CD4-positive, alpha-beta memory T cell (primary cell): ENCODE measurements around the gene REXO5. TPM values are rescaled to one million over a fixed set of nuclear protein-coding genes. Genes with fewer than 3 reads are reported as not detected.
"Not testable (repeated sequence)": the region's sequence is repeated elsewhere in the genome, so short reads cannot be mapped to it uniquely, and the experiment has no call there.

Experiments
- CTCF ChIA-PET: fragments of 350-600 bp; sonication (Branson Sonifier 250); formaldehyde crosslinking; loops from one replicate; lab custom pipeline; 2021; ENCODE audit warnings: inconsistent platforms; ENCODE audit not compliant: partially characterized antibody; lab: Charles Lee
- POLR2A ChIA-PET: fragments of 350-600 bp; sonication (Branson Sonifier 250); formaldehyde crosslinking; loops from one replicate; lab custom pipeline; 2021; ENCODE audit not compliant: partially characterized antibody; lab: Charles Lee
- DNase-seq, 5 donors: peaks; one replicate each; pipeline versions ENCODE4 v3.0.0 to v3.0.0-alpha.2; 2020 to 2022; ENCODE audit warnings: mixed read lengths in 1 of 5
- H3K27ac ChIP-seq: one replicate; pipeline ENCODE4 v1.7.0; 2013; ENCODE audit warnings: low read depth, low read length
- H3K27me3 ChIP-seq: 2 replicates; pipeline ENCODE4 v1.7.0; 2013; ENCODE audit warnings: mild to moderate bottlenecking, low read length, moderate library complexity; ENCODE audit not compliant: insufficient read depth
- H3K36me3 ChIP-seq: 2 replicates; pipeline ENCODE4 v1.7.0; 2013; ENCODE audit warnings: mild to moderate bottlenecking, low read length, moderate library complexity; ENCODE audit not compliant: insufficient read depth
- H3K4me1 ChIP-seq: 2 replicates; pipeline ENCODE4 v1.7.0; 2013; ENCODE audit warnings: mild to moderate bottlenecking, low read length, moderate library complexity; ENCODE audit not compliant: insufficient read depth
- H3K4me3 ChIP-seq, 2 donors: one replicate each; pipeline ENCODE4 v1.7.0; 2013; ENCODE audit warnings: low read length in 2 of 2, mild to moderate bottlenecking in 1 of 2
- H3K9me3 ChIP-seq, 2 donors: one replicate each; pipeline ENCODE4 v1.7.0; 2013; ENCODE audit warnings: low read length in 2 of 2, control low read depth in 1 of 2; ENCODE audit not compliant: control insufficient read depth in 1 of 2
- H3K27ac Mint-ChIP-seq, 7 donors: one replicate each; pipeline ENCODE4 v1.8.0; 2020 to 2021; ENCODE audit warnings: mixed read lengths in 7 of 7, mild to moderate bottlenecking in 6 of 7, inconsistent platforms in 3 of 7, moderate library complexity in 3 of 7
- H3K27me3 Mint-ChIP-seq, 2 donors: one replicate each; pipeline ENCODE4 v1.8.0; 2020 to 2021; ENCODE audit warnings: mixed read lengths in 2 of 2
- H3K36me3 Mint-ChIP-seq, 2 donors: one replicate each; pipeline ENCODE4 v1.8.0; 2020 to 2021; ENCODE audit warnings: mixed read lengths in 2 of 2, inconsistent platforms in 1 of 2, mild to moderate bottlenecking in 1 of 2
- H3K4me1 Mint-ChIP-seq, 4 donors: one replicate each; pipeline ENCODE4 v1.8.0; 2020 to 2021; ENCODE audit warnings: mixed read lengths in 4 of 4, mild to moderate bottlenecking in 1 of 4
- H3K4me3 Mint-ChIP-seq, 8 donors: one replicate each; pipeline ENCODE4 v1.8.0; 2020 to 2021; ENCODE audit warnings: mixed read lengths in 8 of 8, mild to moderate bottlenecking in 7 of 8, moderate library complexity in 6 of 8, inconsistent platforms in 3 of 8
- H3K9me3 Mint-ChIP-seq, 8 donors: one replicate each; pipeline ENCODE4 v1.8.0; 2020 to 2021; ENCODE audit warnings: mixed read lengths in 8 of 8, mild to moderate bottlenecking in 5 of 8, inconsistent platforms in 3 of 8, moderate library complexity in 1 of 8
- intact Hi-C: fragments of 100-400 bp; cut with micrococcal nuclease; formaldehyde crosslinking; loops from one replicate; pipeline ENCODE4 v1.15.1; 2023
- polyA plus RNA-seq, 2 donors: library from polyadenylated mRNA; unstranded; fragments of 300-500 nt; fragmentation: Illumina TruSeq; gene quantifications; one replicate each; pipeline ENCODE4 v1.2.3, GENCODE V29; 2021
- total RNA-seq, 2 experiments: library from RNA; stranded (reverse); gene quantifications; one replicate each; pipeline ENCODE4 v1.2.3, GENCODE V29; 2021

REXO5 gene
- total and polyA plus RNA-seq, 4 experiments from 2014 or later, result 0.22 to 1.1 (median 0.46) TPM

- not testable (repeated sequence) for H3K27me3 Mint-ChIP-seq, H3K4me3 ChIP-seq, H3K27ac ChIP-seq, H3K36me3 ChIP-seq, DNase-seq, H3K27me3 ChIP-seq, H3K9me3 ChIP-seq
- intact Hi-C loops, result loop anchor here (1.0 to 5.0 kb wide), 2 partner anchors 42 to 138 kb away; partner anchors contain the start of genes DCUN1D3, ERI2, LYRM1 and REXO5
- H3K27ac Mint-ChIP-seq, result peak overlapping the region in 3 of 7 donors; percentile 29 to 80 (median 69)
- peaks cover 9 to 18% of the 10 kb centered on the region in 2 donors for H3K36me3 Mint-ChIP-seq
- ChIA-PET POLR2A (interaction anchor here (0.9 to 4.9 kb wide), 3 partner anchors 14 to 34 kb away, joined by 3 to 32 read pairs (median 3); partner anchors contain the start of gene THUMPD1), CTCF (interaction anchor here (0.9 to 1.9 kb wide), 4 partner anchors 13 to 34 kb away, joined by 3 to 5 read pairs (median 4); partner anchors contain the start of gene THUMPD1)
- H3K4me1 Mint-ChIP-seq, result peaks cover 12 to 34% (median 24%) of the 10 kb centered on the region in 4 donors
- peaks cover 20% of the 10 kb centered on the region for H3K4me1 ChIP-seq
- peak overlapping the region in 1 of 8 donors; percentile 16 for H3K4me3 Mint-ChIP-seq
- H3K9me3 Mint-ChIP-seq, result peaks cover 0 to 11% (median 2%) of the 10 kb centered on the region in 8 donors
These were observed 41.9 kb upstream of the REXO5 start for GRCh38 chr16:20764448-20764847.

- Histone ChIP-seq H3K36me3 (no peaks in the 10 kb centered on the region), H3K4me1 (peaks cover 20% of the 10 kb centered on the region), H3K4me3 (no peak overlapping the region), H3K9me3 (no peaks in the 10 kb centered on the region), H3K27me3 (no peaks in the 10 kb centered on the region), H3K27ac (no peak overlapping the region)
- H3K4me1 Mint-ChIP-seq, result peaks cover 12 to 34% (median 24%) of the 10 kb centered on the region in 4 donors
- peaks cover 9 to 13% of the 10 kb centered on the region in 2 donors for H3K36me3 Mint-ChIP-seq
- H3K9me3 Mint-ChIP-seq, result peaks cover 0 to 5% (median 0%) of the 10 kb centered on the region in 8 donors
- DNase-seq, result no peak
- POLR2A ChIA-PET, result no interaction called here
- H3K4me3 Mint-ChIP-seq, result no peak overlapping the region
- H3K27ac Mint-ChIP-seq, result no peak overlapping the region
- intact Hi-C loops, result no loop called here
- H3K27me3 Mint-ChIP-seq, result no peaks in the 10 kb centered on the region
- CTCF ChIA-PET, result interaction anchor here (1.1 to 1.9 kb wide), 3 partner anchors 12 to 83 kb away, joined by 3 to 5 read pairs (median 4); partner anchors contain the start of gene THUMPD1
These were observed 40.6 kb upstream of the REXO5 start for GRCh38 chr16:20765732-20766131.

GRCh38 chr16:20766294-20766693, 40.0 kb upstream of the REXO5 start:
- no peaks in the 10 kb centered on the region for H3K9me3 ChIP-seq
- no peak overlapping the region for H3K27ac Mint-ChIP-seq
- no peak for DNase-seq
- no peak overlapping the region for H3K27ac ChIP-seq
- H3K9me3 Mint-ChIP-seq, result peaks cover 0 to 5% (median 0%) of the 10 kb centered on the region in 8 donors
- ChIA-PET CTCF (interaction anchor here (1.9 kb wide), 1 partner anchor 11 kb away, joined by 4 read pairs; no protein-coding TSS in a partner anchor), POLR2A (no interaction called here)
- peaks cover 20% of the 10 kb centered on the region for H3K4me1 ChIP-seq
- H3K36me3 Mint-ChIP-seq, result peaks cover 7 to 9% of the 10 kb centered on the region in 2 donors
- H3K4me3 ChIP-seq, result no peak overlapping the region
- no peaks in the 10 kb centered on the region for H3K36me3 ChIP-seq
- no peaks in the 10 kb centered on the region for H3K27me3 Mint-ChIP-seq
- peaks cover 12 to 33% (median 23%) of the 10 kb centered on the region in 4 donors for H3K4me1 Mint-ChIP-seq
- no peaks in the 10 kb centered on the region for H3K27me3 ChIP-seq
- no peak overlapping the region for H3K4me3 Mint-ChIP-seq
- intact Hi-C loops, result no loop called here

GRCh38 chr16:20767577-20767976, 38.8 kb upstream of the REXO5 start:
- ChIA-PET POLR2A (no interaction called here), CTCF (no interaction called here)
- H3K4me3 Mint-ChIP-seq, result no peak overlapping the region
- Histone ChIP-seq H3K4me3 (no peak overlapping the region), H3K9me3 (no peaks in the 10 kb centered on the region), H3K27me3 (no peaks in the 10 kb centered on the region), H3K36me3 (no peaks in the 10 kb centered on the region), H3K4me1 (peaks cover 20% of the 10 kb centered on the region), H3K27ac (no peak overlapping the region)
- no peak for DNase-seq
- no peaks in the 10 kb centered on the region for H3K9me3 Mint-ChIP-seq
- peaks cover 11 to 23% (median 14%) of the 10 kb centered on the region in 4 donors for H3K4me1 Mint-ChIP-seq
- H3K27ac Mint-ChIP-seq, result no peak overlapping the region
- intact Hi-C loops, result no loop called here
- no peaks in the 10 kb centered on the region for H3K27me3 Mint-ChIP-seq
- H3K36me3 Mint-ChIP-seq, result peaks cover 4 to 9% of the 10 kb centered on the region in 2 donors

- no peaks in the 10 kb centered on the region for H3K9me3 Mint-ChIP-seq
- H3K9me3 ChIP-seq, result no peaks in the 10 kb centered on the region
- POLR2A ChIA-PET, result no interaction called here
- no peak overlapping the region for H3K4me3 ChIP-seq
- H3K4me3 Mint-ChIP-seq, result no peak overlapping the region
- no peaks in the 10 kb centered on the region for H3K36me3 ChIP-seq
- H3K4me1 ChIP-seq, result peaks cover 15% of the 10 kb centered on the region
- H3K27me3 ChIP-seq, result no peaks in the 10 kb centered on the region
- H3K36me3 Mint-ChIP-seq, result peaks cover 4 to 9% of the 10 kb centered on the region in 2 donors
- intact Hi-C loops, result no loop called here
- H3K4me1 Mint-ChIP-seq, result peaks cover 8 to 17% (median 10%) of the 10 kb centered on the region in 4 donors
- DNase-seq, result no peak
- no peaks in the 10 kb centered on the region for H3K27me3 Mint-ChIP-seq
- no peak overlapping the region for H3K27ac ChIP-seq
- CTCF ChIA-PET, result no interaction called here
- H3K27ac Mint-ChIP-seq, result no peak overlapping the region
These were observed 38.2 kb upstream of the REXO5 start for GRCh38 chr16:20768121-20768520.

GRCh38 chr16:20768818-20769217, 37.5 kb upstream of the REXO5 start:
- ChIA-PET CTCF (no interaction called here), POLR2A (no interaction called here)
- Mint-ChIP-seq H3K27ac (no peak overlapping the region), H3K9me3 (no peaks in the 10 kb centered on the region), H3K27me3 (no peaks in the 10 kb centered on the region), H3K4me3 (no peak overlapping the region), H3K36me3 (peaks cover 3 to 4% of the 10 kb centered on the region in 2 donors), H3K4me1 (peaks cover 2 to 11% (median 3%) of the 10 kb centered on the region in 4 donors)
- Histone ChIP-seq H3K27ac (no peak overlapping the region), H3K4me1 (peaks cover 11% of the 10 kb centered on the region), H3K9me3 (no peaks in the 10 kb centered on the region), H3K27me3 (no peaks in the 10 kb centered on the region), H3K36me3 (no peaks in the 10 kb centered on the region), H3K4me3 (no peak overlapping the region)
- no peak for DNase-seq
- intact Hi-C loops, result no loop called here

GRCh38 chr16:20773679-20774078, 32.6 kb upstream of the REXO5 start:
- no peaks in the 10 kb centered on the region for H3K36me3 ChIP-seq
- no peaks in the 10 kb centered on the region for H3K9me3 ChIP-seq
- H3K27me3 ChIP-seq, result no peaks in the 10 kb centered on the region
- ChIA-PET CTCF (interaction anchor here (0.7 kb wide), 1 partner anchor 45 kb away, joined by 3 read pairs; no protein-coding TSS in a partner anchor), POLR2A (no interaction called here)
- H3K4me1 ChIP-seq, result no peaks in the 10 kb centered on the region
- no peak for DNase-seq
- H3K27ac ChIP-seq, result no peak overlapping the region
- Mint-ChIP-seq H3K4me3 (no peak overlapping the region), H3K27me3 (no peaks in the 10 kb centered on the region), H3K4me1 (no peaks in the 10 kb centered on the region), H3K36me3 (peaks cover 4 to 8% of the 10 kb centered on the region in 2 donors), H3K27ac (no peak overlapping the region), H3K9me3 (no peaks in the 10 kb centered on the region)
- no peak overlapping the region for H3K4me3 ChIP-seq
- intact Hi-C loops, result no loop called here
